Testis (tissue), 5 donors: ENCODE results near the gene RBM43. TPM values are rescaled to one million over a fixed set of nuclear protein-coding genes. Genes with fewer than 3 reads are reported as not detected.
A peak's percentile ranks its signal among the peaks of the same experiment; 100 is the strongest.
"Not testable (repeated sequence)": the region's sequence is repeated elsewhere in the genome, so short reads cannot be mapped to it uniquely, and the experiment has no call there.

ENCODE experiments used
- DNase-seq: peaks from one replicate; pipeline ENCODE4 v3.0.0-alpha.2; 2019
- H3K27ac ChIP-seq, 2 donors: fragments of 200-600 bp; sonication (generic); one replicate each; pipeline ENCODE4 v1.5.1; 2019
- H3K27me3 ChIP-seq: fragments of 200-600 bp; sonication (generic); one replicate; pipeline ENCODE4 v1.5.1; 2019
- H3K36me3 ChIP-seq: fragments of 200-600 bp; sonication (generic); one replicate; pipeline ENCODE4 v1.5.1; 2017; ENCODE audit warnings: low read depth; ENCODE audit errors: missing control alignments
- H3K4me1 ChIP-seq: fragments of 200-600 bp; sonication (generic); one replicate; pipeline ENCODE4 v1.5.1; 2019
- H3K4me3 ChIP-seq, 2 donors: fragments of 200-600 bp; sonication (generic); one replicate each; pipeline ENCODE4 v1.5.1; 2017 to 2019
- H3K9me3 ChIP-seq: fragments of 200-600 bp; sonication (generic); one replicate; pipeline ENCODE4 v1.5.1; 2017
- POLR2A ChIP-seq: fragments of 450-650 bp; IDR thresholded peaks from one replicate; pipeline ENCODE4 v1.6.1; 2017; ENCODE audit warnings: antibody characterized with exemption, mild to moderate bottlenecking, moderate library complexity
- WGBS, 2 donors: methylation state at CpG; one replicate each; pipeline ENCODE4 v1.1.5; 2018; 5-methylcytosine and 5-hydroxymethylcytosine counted together
- intact Hi-C: fragments of 100-400 bp; cut with DNase I; formaldehyde crosslinking; loops from one replicate; pipeline ENCODE4 v1.15.1; 2023; ENCODE audit warnings: low total_unique reads
- long read RNA-seq, 2 donors: transcript quantifications; one replicate each; lab custom pipeline, GENCODE V29; 2026
- polyA plus RNA-seq: library from polyadenylated mRNA; stranded (reverse); fragments of 350-450 nt; fragmentation: Illumina TruSeq; extraction: RNeasy Lipid Tissue Mini Kit (QIAGEN cat#74804); gene quantifications from one replicate; pipeline ENCODE4 v1.2.3, GENCODE V29; 2014; ENCODE audit warnings: low read depth, low replicate concordance; ENCODE audit not compliant: insufficient read depth
- total RNA-seq, 2 donors: library from RNA; depleted of rRNA; stranded (reverse); fragments of >200 nt; gene quantifications; one replicate each; pipeline ENCODE4 v1.2.3, GENCODE V29; 2016
- TF ChIP-seq, protein P1 (sequence below), 3 experiments: fragments of 450-650 bp in 2 of 3; fragments of 200-600 bp in 1 of 3; sonication (generic) in 1 of 3; IDR thresholded peaks; one replicate each; pipeline ENCODE4 v1.5.1; 2016 to 2019; ENCODE audit warnings: antibody characterized with exemption in 3 of 3, mild to moderate bottlenecking in 2 of 3, moderate library complexity in 1 of 3

The RBM43 gene
- 1 to 10 TPM; 7.1 to 8.6 TPM for total RNA-seq
- 6.9 TPM for polyA plus RNA-seq
- long read RNA-seq, donor 1, full-length matches to known transcripts: 4 of 4 reads
- long read RNA-seq, donor 1, partial matches to known transcripts: 0 of 4 reads
- long read RNA-seq, donor 1, other reads (novel, unspliced or antisense): 0 of 4 reads
- long read RNA-seq, donor 2, full-length matches to known transcripts: 4 of 4 reads
- long read RNA-seq, donor 2, partial matches to known transcripts: 0 of 4 reads
- long read RNA-seq, donor 2, other reads (novel, unspliced or antisense): 0 of 4 reads

DNA sequence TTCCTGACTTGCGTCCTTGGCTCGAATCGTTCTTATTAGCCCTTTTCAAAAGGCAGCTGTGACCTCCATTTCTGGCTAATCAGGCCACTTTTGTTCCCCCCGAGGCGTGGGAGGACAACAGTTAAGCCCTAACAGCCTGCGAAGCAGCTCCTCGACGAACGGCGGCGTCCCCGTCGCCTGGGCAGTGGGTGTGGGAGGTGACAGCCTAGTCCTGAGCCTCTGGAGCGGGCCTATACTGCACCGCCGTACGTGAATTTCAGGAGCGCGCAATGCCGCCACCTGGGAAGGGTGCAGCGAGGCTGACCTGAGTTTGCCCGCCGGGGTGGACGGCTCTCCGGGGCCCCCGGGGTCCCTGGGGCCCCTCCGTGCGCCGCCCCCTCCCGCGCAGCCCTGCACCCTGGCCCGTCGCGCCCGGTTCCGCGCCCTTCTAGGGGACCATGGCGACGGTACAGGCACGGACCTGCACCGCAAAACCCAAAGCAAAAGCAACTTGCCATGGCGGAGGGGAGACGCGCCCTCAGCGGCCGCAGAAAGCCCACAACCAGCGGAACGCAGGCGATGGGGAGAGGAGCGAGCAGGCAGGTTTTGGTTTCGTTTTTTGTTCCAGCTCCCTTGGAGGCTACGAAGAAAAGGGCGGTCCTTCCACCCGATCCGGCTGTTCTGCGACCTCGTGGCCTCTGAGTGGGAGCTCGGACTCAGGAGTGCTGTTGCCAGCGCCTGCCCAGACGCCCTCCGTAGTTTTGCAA, at the start of gene RBM43:
TSS of gene RBM43 (minus strand) at position 633 of the 746 bp plus-strand sequence. CDS start at position 497, 136 bp downstream.
- H3K27me3 ChIP-seq: no peaks in the 10 kb centered on the region
- no peaks in the 10 kb centered on the region for H3K36me3 ChIP-seq
- H3K4me1 ChIP-seq: no peaks in the 10 kb centered on the region
- H3K4me3 ChIP-seq: peak within 1 kb of the TSS; percentile 83 to 96
- H3K9me3 ChIP-seq: no peaks in the 10 kb centered on the region
- TF ChIP-seq POLR2A: no peak
- TF ChIP-seq, protein P1, sequence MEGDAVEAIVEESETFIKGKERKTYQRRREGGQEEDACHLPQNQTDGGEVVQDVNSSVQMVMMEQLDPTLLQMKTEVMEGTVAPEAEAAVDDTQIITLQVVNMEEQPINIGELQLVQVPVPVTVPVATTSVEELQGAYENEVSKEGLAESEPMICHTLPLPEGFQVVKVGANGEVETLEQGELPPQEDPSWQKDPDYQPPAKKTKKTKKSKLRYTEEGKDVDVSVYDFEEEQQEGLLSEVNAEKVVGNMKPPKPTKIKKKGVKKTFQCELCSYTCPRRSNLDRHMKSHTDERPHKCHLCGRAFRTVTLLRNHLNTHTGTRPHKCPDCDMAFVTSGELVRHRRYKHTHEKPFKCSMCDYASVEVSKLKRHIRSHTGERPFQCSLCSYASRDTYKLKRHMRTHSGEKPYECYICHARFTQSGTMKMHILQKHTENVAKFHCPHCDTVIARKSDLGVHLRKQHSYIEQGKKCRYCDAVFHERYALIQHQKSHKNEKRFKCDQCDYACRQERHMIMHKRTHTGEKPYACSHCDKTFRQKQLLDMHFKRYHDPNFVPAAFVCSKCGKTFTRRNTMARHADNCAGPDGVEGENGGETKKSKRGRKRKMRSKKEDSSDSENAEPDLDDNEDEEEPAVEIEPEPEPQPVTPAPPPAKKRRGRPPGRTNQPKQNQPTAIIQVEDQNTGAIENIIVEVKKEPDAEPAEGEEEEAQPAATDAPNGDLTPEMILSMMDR (IDR thresholded peaks at IDR 0.05): no peak
- intact Hi-C loops: no loop called here
- 0 to 1% methylated on average over 35 to 57 of the region's 61 CpGs for WGBS, 2 donors
- peak; percentile 90 for DNase-seq
- H3K27ac ChIP-seq: peak within 1 kb of the TSS; percentile 94 to 96

DNA sequence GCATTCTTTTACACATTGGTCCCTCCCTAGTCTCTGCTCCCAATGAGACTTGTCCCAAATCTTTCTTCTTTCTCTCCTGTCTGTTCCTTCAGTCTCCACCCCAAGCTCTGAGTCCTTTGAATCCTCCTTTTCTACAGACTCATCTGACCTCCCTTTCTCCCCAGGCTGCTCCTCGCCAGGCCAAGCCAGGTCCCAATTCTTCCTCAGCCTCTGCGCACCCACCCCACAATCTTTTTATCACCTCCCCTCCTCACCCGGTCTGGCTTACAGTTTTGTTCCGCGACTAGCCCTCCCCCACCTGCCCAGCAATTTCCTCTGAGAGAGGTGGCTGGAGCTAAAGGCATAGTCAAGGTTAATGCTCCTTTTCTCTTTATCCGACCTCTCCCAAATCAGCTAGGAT, 48.6 kb upstream of the RBM43 start:
- H3K4me3 ChIP-seq, DNase-seq, H3K36me3 ChIP-seq, H3K9me3 ChIP-seq, H3K27me3 ChIP-seq, H3K27ac ChIP-seq, H3K4me1 ChIP-seq, intact Hi-C loops: not testable (repeated sequence)
- 90 to 95% methylated on average over 6 of the region's 6 CpGs for WGBS, 2 donors

DNA sequence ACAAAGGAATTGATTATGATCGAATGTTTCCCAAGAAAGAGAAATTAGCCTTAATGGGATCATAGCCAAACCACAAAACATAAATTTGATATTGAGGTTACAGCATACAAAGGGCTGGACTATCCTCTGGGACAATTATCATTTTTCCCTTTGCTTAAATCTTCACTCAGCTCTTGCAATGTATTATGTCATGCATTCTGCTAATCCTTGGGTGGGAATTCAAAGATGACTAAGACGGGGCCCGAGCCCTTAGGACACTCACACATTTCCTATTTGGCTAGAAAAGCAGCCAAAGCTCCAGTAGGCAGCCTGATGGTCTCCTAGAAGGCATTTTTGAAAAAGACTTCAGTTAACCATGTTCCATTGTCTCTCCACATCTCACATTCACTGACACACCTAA, 45.0 kb upstream of the RBM43 start:
- no peaks in the 10 kb centered on the region for H3K4me1 ChIP-seq
- H3K36me3 ChIP-seq: no peaks in the 10 kb centered on the region
- TF ChIP-seq POLR2A: no peak
- TF ChIP-seq, protein P1 (IDR thresholded peaks at IDR 0.05): no peak
- no peak for DNase-seq
- H3K4me3 ChIP-seq: no peak overlapping the region
- intact Hi-C loops: no loop called here
- no peaks in the 10 kb centered on the region for H3K9me3 ChIP-seq
- no peak overlapping the region for H3K27ac ChIP-seq
- H3K27me3 ChIP-seq: no peaks in the 10 kb centered on the region
- WGBS, 2 donors: 83 to 86% methylated on average over 3 of the region's 3 CpGs

DNA sequence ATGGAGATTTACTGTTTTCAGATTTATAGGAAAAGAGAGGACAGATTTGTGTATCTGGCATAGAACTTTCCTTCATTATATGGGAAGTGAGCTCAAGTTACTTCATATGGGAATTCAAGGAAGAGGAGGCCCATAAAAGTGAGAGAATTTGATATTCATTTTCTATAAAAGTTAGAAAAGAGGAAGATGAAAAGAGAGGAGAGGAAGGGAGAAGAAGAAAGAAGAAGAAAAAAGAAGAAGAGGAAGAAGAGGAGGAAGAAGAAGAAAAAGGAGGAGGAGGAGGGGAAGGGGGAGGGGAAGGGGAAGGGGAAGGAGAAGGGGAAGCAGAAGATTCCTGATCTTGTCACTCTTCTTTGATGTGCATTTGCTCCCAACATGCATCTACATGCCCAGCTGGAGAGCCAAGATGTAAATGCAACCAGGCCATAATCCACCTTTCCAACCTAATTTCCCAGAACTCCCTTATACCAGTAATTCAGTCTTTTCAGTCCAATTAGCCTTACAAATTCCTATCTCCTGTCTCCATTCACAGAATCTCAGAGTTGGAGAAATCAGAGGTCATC, 43.5 kb upstream of the RBM43 start:
- intact Hi-C loops: no loop called here

DNA sequence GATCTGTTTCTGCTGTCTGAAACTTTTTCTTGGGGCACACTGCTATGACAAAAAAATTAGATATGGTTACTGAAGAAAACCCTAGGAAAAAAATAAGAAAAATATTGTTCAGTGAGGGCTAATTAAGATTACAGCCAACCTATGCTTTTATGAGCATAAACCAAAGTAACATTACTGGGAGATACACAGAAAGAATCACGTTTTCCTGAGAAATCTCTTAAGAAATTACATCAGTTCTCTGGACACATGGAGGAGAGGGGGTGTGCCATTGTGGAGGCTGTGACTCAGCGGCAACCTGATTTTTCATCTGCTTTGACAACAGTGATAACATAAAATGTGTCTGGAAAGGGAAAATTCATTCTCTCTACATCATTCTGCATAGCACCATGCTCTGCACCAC, 41.2 kb upstream of the RBM43 start:
- H3K9me3 ChIP-seq: no peaks in the 10 kb centered on the region
- H3K4me1 ChIP-seq: no peaks in the 10 kb centered on the region
- H3K27me3 ChIP-seq: no peaks in the 10 kb centered on the region
- TF ChIP-seq, protein P1 (IDR thresholded peaks at IDR 0.05): no peak
- no peak for TF ChIP-seq POLR2A
- H3K27ac ChIP-seq: no peak overlapping the region
- no peak overlapping the region for H3K4me3 ChIP-seq
- no peak for DNase-seq
- 56 to 68% methylated on average over 2 of the region's 2 CpGs for WGBS, 2 donors
- intact Hi-C loops: no loop called here
- no peaks in the 10 kb centered on the region for H3K36me3 ChIP-seq

More for the DNA sequence above, 43.5 kb upstream of the RBM43 start:
- Histone ChIP-seq H3K36me3 (no peaks in the 10 kb centered on the region), H3K4me3 (no peak overlapping the region), H3K9me3 (no peaks in the 10 kb centered on the region), H3K4me1 (no peaks in the 10 kb centered on the region), H3K27ac (no peak overlapping the region), H3K27me3 (no peaks in the 10 kb centered on the region)
- DNase-seq: no peak
- TF ChIP-seq, protein P1 (IDR thresholded peaks at IDR 0.05): no peak
- TF ChIP-seq POLR2A: no peak
